ENCODE data around the gene ZNF888.
"Not testable (repeated sequence)": the region's sequence is repeated elsewhere in the genome, so short reads cannot be mapped to it uniquely, and the experiment has no call there.

ZNF888 gene

DNA sequence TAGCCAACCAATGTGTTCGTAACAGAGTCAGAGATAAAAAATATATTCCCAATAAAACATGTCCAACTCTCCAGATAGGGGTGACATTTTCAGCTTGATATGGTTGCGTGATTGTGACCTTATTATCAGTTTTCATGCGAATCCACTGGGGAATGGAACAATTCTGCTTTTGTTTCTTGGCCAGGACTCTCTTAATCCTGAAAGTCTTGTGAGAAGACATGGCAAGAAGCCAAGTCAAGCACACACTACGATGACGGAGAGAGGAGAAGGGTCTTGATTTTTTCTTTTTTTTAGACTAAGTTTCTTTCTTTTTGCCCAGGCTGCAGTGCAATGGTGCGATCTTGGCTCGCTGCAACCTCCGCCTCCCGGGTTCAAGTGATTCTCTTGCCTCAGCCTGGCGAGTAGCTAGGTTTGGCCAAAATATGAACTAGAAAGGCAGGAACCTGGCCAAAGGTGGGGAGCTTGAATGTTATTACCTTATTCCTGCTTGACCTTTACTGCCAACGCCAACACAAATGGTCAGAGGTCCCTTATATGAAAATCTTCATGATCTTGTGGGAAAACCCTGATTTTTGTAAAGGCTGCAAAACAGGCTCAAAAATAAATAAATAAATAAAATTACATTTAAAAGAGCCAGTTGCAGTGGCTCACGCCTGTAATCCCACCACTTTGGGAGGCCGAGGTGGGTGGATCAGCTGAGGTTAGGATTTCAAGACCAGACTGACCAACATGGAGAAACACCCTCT is 25.0 kb upstream of the ZNF888 start:
- H3K4me3 ChIP-seq (ENCODE audit: low read length) = no peak overlapping the region
- no peaks in the 10 kb centered on the region for H3K27me3 ChIP-seq (ENCODE audit: control insufficient read depth, insufficient read depth, low read length)
- no peak overlapping the region for H3K27ac ChIP-seq (ENCODE audit: low read length)
- no CpG with 5 or more reads among the region's 13 CpGs for WGBS (ENCODE audit: insufficient coverage, insufficient read length)
- no peaks in the 10 kb centered on the region for H3K9me3 ChIP-seq (ENCODE audit: control insufficient read depth, insufficient read depth, low read length)
- H3K36me3 ChIP-seq (ENCODE audit: control insufficient read depth, insufficient read depth, low read length) = peaks cover 18% of the 10 kb centered on the region; the same call in 1 of the 2 replicates
- peaks cover 2% of the 10 kb centered on the region; the same call in 1 of the 2 replicates for H3K4me1 ChIP-seq (ENCODE audit: control insufficient read depth, insufficient read depth, low read length)
- no peak for DNase-seq (ENCODE audit: low read depth, low spot score)

DNA sequence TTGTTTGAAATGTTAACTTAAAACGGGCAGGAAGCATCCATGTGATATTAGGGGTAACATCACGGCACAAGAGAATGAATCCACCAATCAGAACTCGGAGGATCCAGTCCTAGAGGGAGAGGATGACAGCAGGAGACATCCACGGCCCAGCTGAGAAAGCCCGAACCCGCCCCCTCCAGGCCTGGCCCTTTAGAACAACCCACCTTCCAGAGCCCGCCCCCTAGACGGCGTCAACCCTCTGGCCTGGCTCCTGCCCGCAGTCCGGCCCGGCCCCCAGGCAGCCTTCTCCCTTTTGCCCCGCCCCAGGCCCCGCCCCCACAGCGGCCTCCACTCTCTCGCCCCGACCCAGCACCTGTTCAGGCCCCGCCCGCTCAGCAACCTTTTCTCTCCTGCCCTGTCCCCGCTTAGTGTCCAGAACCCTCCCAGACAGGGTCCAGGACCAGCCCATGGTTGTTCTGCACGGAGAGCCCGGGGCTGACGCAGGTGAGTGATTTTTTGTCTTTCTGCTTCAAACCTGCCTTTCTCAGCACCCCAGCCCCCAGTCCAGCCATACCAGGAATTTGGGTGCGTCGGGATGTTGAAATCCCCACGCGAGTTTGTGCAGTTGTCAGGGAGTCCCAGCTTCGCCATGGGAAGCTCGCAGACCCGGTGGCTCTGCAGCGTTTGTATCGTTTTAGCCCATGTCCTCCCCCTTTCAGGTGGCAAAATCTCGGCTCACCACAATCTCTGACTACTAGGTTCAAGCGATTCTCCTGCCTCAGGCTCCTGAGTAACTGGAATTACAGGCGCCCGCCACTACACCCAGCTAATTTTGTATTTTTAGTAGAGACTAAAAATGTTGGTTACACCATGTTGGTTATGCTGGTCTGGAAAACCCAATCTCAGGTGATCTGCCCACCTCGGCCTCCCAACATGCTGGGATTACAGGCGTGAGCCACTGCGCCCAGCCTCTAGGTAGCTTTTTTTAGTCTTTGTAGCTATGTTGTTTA is 23.4 kb upstream of the ZNF888 start:
- no peak overlapping the region for H3K27ac ChIP-seq (ENCODE audit: low read length)

DNA sequence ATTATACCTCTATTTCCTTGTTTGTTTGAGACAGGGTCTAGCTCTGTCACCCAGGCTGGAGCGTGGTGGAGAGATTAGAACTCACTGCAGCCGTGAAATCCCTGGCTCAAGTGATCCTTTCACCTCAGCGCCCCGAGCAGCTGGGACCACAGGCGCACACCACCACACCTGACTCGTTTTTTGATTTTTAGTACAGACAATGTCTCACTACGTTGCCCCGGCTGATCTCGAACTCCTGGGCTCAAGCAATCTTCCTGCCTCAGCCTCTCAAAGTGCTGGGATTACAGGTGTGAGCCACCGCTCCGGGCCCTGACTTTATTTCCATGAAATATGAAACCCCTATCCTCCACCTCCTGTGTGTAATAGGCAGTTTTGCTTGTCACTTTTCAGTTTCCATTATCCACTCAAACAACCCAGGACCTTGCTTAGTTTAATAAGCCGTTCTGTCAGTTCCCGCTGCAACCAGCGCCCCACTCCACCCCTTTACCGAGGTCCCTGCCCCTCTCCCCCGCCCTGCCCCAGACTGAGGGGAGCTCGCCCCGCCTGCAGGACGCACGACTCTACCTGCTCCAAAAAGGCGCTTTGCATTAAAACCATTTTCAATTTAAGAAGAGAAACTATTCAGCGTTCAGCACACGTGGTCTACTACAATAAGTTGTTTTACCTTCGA is 22.6 kb upstream of the ZNF888 start:
- H3K9me3 ChIP-seq (ENCODE audit: control insufficient read depth, insufficient read depth, low read length) = no peaks in the 10 kb centered on the region

More for the DNA sequence above, 23.4 kb upstream of the ZNF888 start:
- WGBS (ENCODE audit: insufficient coverage, insufficient read length) = no CpG with 5 or more reads among the region's 39 CpGs
- Histone ChIP-seq H3K9me3 (ENCODE audit: control insufficient read depth, insufficient read depth, low read length) (no peaks in the 10 kb centered on the region), H3K36me3 (ENCODE audit: control insufficient read depth, insufficient read depth, low read length) (peaks cover 10% of the 10 kb centered on the region; the same call in 1 of the 2 replicates), H3K4me3 (ENCODE audit: low read length) (peak overlapping the region; percentile 47; the same call in 1 of the 2 replicates), H3K27me3 (ENCODE audit: control insufficient read depth, insufficient read depth, low read length) (no peaks in the 10 kb centered on the region), H3K4me1 (ENCODE audit: control insufficient read depth, insufficient read depth, low read length) (peaks cover 2% of the 10 kb centered on the region; the same call in 1 of the 2 replicates)
- DNase-seq (ENCODE audit: low read depth, low spot score) = peak; percentile 87

DNA sequence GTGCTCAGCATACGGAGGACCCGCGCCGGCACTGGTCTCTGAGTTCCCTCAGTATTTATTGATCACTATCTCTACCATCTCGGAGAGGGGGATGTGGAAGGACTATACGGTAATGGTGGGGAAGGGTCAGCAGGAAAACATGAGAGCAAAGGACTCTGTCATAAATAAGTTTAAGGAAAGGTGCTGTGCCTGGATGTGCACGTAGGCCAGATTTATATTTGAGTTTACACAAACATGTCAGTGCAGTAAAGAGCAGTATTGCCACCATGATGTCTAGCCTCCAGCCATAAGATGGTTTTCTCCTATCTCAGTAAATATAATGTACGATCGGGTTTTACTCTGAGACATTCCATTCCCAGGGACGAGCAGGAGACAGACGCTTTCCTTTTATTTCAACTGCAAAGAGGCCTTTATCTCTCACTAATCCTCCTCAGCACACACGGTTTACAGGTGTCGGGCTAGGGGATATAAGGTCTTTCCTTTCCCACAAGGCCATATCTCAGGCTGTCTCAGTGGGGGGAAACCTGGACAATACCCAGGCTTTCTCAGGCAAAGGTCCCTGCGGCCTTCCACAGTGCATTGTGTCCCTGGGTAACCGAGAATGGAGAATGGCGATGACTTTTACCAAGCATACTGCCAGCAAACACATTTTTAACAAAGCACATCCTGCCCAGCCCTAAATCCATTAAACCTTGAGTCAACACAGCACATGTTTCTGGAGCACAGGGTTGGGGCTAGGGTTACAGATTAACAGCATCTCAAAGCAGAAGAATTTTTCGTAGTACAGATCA is 21.7 kb upstream of the ZNF888 start:
- not testable (repeated sequence) for H3K9me3 ChIP-seq (ENCODE audit: control insufficient read depth, insufficient read depth, low read length); H3K4me3 ChIP-seq (ENCODE audit: low read length); H3K27me3 ChIP-seq (ENCODE audit: control insufficient read depth, insufficient read depth, low read length); H3K27ac ChIP-seq (ENCODE audit: low read length); H3K36me3 ChIP-seq (ENCODE audit: control insufficient read depth, insufficient read depth, low read length); DNase-seq (ENCODE audit: low read depth, low spot score); H3K4me1 ChIP-seq (ENCODE audit: control insufficient read depth, insufficient read depth, low read length)
- WGBS (ENCODE audit: insufficient coverage, insufficient read length) = no CpG with 5 or more reads among the region's 17 CpGs

More for the DNA sequence above, 22.6 kb upstream of the ZNF888 start:
- Histone ChIP-seq H3K4me3 (ENCODE audit: low read length) (peak overlapping the region; percentile 47; the same call in 1 of the 2 replicates), H3K27me3 (ENCODE audit: control insufficient read depth, insufficient read depth, low read length) (no peaks in the 10 kb centered on the region), H3K4me1 (ENCODE audit: control insufficient read depth, insufficient read depth, low read length) (peaks cover 2% of the 10 kb centered on the region; the same call in 1 of the 2 replicates), H3K27ac (ENCODE audit: low read length) (no peak overlapping the region), H3K36me3 (ENCODE audit: control insufficient read depth, insufficient read depth, low read length) (peaks cover 6% of the 10 kb centered on the region; the same call in 1 of the 2 replicates)
- no peak for DNase-seq (ENCODE audit: low read depth, low spot score)
- no CpG with 5 or more reads among the region's 24 CpGs for WGBS (ENCODE audit: insufficient coverage, insufficient read length)

DNA sequence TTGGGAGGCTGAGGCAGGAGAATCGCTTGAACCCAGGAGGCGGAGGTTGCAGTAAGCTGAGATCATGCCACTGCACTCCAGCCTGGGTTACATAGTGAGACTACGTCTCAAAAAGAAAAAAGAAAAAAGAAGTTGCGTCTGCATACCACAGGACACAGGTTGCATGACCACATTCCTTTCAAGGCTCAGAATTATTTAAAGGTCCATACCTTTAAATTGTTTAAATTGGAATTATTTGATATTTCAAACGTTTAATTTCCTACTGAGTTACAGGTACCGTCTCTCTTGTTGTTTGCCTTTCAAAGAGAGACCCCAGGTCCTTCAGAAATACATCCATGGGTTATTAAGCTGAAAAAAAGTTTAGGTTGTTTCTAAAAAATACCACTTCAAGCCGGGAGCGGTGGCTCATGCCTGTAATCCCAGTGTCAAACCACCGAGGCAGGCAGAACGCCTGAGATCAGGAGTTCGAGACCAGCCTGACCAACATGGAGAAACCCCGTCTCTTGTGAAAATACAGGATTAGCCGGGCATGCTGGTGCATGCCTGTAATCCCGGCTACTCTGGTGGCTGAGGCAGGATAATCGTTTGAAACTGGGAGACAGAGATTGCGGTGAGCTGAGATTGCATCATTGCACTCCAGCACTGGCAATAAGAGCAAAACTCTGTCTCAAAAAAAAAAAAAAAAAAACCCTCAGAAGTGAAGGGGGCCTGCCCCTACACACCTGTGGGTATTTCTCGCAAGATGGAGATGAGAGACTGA is 20.8 kb upstream of the ZNF888 start:
- H3K4me3 ChIP-seq (ENCODE audit: low read length) = no peak overlapping the region
- no peaks in the 10 kb centered on the region for H3K27me3 ChIP-seq (ENCODE audit: control insufficient read depth, insufficient read depth, low read length)
- no peaks in the 10 kb centered on the region for H3K9me3 ChIP-seq (ENCODE audit: control insufficient read depth, insufficient read depth, low read length)
- no peaks in the 10 kb centered on the region for H3K36me3 ChIP-seq (ENCODE audit: control insufficient read depth, insufficient read depth, low read length)
- no peak overlapping the region for H3K27ac ChIP-seq (ENCODE audit: low read length)
- peaks cover 2% of the 10 kb centered on the region; the same call in 1 of the 2 replicates for H3K4me1 ChIP-seq (ENCODE audit: control insufficient read depth, insufficient read depth, low read length)
- no CpG with 5 or more reads among the region's 17 CpGs for WGBS (ENCODE audit: insufficient coverage, insufficient read length)
- DNase-seq (ENCODE audit: low read depth, low spot score) = no peak

DNA sequence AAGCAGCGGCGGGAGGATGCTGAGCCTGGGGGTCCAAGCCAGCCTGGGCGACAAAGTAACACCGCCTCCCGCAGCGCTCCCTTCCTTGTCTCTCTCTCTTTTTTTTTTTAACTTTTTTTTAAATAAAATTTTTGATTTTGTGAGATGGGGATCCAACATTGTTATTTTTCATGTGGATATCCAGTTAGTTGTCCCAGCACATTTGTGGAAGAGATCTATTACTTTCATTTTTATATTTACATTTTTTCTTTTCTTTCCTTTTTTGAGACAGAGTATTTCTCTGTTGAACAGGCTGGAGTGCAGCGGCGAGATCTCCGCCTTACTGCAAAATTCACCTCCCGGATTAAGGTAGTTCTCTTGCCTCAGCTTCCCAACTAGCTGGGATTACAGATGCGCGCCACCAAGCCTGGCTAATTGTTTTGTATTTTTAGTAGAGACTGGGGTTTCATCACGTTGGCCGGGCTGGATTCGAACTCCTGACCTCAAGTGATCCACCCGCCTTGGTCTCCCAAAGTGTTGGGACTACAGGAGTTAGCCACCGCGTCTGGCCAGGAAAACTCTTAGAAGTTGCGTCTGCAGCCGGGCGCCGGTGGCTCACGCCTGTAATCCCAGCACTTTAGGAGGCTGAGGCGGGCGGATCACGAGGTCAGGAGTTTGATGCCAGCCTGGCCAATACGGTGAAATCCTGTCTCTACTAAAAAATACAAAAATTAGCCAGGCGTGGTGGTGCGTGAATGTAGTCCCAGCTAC is 20.1 kb upstream of the ZNF888 start:
- no CpG with 5 or more reads among the region's 29 CpGs for WGBS (ENCODE audit: insufficient coverage, insufficient read length)
- no peak for DNase-seq (ENCODE audit: low read depth, low spot score)
- no peak overlapping the region for H3K4me3 ChIP-seq (ENCODE audit: low read length)
- H3K27ac ChIP-seq (ENCODE audit: low read length) = no peak overlapping the region
- H3K36me3 ChIP-seq (ENCODE audit: control insufficient read depth, insufficient read depth, low read length) = no peaks in the 10 kb centered on the region
- H3K9me3 ChIP-seq (ENCODE audit: control insufficient read depth, insufficient read depth, low read length) = no peaks in the 10 kb centered on the region
- peaks cover 2% of the 10 kb centered on the region; the same call in 1 of the 2 replicates for H3K4me1 ChIP-seq (ENCODE audit: control insufficient read depth, insufficient read depth, low read length)
- H3K27me3 ChIP-seq (ENCODE audit: control insufficient read depth, insufficient read depth, low read length) = no peaks in the 10 kb centered on the region

DNA sequence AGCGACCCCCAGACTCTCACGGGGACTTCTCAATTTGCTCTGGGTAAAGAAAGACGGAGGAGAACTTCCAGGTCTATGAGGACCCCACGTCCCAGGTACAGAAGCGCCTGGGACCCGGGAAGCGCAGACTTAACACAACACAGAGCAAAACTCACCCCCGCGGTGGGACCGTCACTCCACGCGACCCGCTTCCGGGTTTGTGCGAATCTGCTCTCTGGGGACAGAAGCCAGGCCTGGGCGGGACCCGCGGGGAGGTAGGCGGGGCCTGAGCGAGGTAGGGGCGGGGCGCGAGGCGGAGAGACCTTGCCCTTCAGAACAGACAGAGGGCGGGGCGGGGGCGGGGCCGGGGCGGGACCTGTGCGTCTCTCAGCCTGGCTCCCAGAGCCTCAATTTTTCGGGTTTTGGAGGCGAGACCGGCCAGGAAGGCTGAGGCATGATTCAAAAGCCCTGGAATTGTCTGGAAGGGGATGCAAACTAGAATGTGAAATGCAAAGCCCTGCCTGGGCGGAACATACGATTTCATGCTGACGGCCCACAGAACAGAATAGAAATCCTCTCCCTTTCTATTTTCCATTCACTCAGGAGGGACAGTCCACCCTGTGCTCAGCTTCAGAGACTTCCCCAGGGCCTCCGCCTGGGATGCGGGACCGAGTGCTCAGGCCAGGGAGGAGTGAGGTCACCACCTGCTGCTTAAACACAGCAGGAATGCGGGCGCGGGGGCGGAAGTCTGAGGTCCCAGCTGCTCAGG is 19.3 kb upstream of the ZNF888 start:
- no peak for DNase-seq (ENCODE audit: low read depth, low spot score)
- Histone ChIP-seq H3K36me3 (ENCODE audit: control insufficient read depth, insufficient read depth, low read length) (no peaks in the 10 kb centered on the region), H3K9me3 (ENCODE audit: control insufficient read depth, insufficient read depth, low read length) (no peaks in the 10 kb centered on the region), H3K27ac (ENCODE audit: low read length) (no peak overlapping the region), H3K27me3 (ENCODE audit: control insufficient read depth, insufficient read depth, low read length) (no peaks in the 10 kb centered on the region), H3K4me1 (ENCODE audit: control insufficient read depth, insufficient read depth, low read length) (peaks cover 2% of the 10 kb centered on the region; the same call in 1 of the 2 replicates), H3K4me3 (ENCODE audit: low read length) (peak overlapping the region; percentile 83)
- no CpG with 5 or more reads among the region's 43 CpGs for WGBS (ENCODE audit: insufficient coverage, insufficient read length)

DNA sequence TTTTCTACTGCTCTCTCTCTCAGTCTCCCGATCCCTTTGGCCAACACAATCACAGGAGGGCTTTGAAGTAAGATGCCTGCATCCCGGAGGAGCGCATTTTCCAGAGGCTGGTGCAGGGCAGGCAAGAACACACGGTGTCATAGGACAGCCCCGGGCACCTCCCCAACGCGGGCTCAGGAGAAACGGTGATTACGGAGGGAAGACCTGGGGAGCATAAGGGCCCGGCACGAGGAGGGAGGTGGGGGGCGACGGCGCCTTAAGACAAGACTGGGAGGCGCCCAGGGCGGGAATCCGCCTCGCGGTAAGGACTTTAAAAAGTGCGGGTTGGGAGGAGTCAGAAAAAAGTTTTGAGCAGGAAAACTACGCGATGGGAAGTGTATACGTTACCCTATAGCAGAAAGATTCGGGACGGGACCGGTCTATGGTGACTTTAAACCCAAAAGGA is 18.7 kb upstream of the ZNF888 start:
- Histone ChIP-seq H3K36me3 (ENCODE audit: control insufficient read depth, insufficient read depth, low read length) (no peaks in the 10 kb centered on the region), H3K4me3 (ENCODE audit: low read length) (peak overlapping the region; percentile 83), H3K27me3 (ENCODE audit: control insufficient read depth, insufficient read depth, low read length) (no peaks in the 10 kb centered on the region), H3K4me1 (ENCODE audit: control insufficient read depth, insufficient read depth, low read length) (peaks cover 2% of the 10 kb centered on the region; the same call in 1 of the 2 replicates), H3K27ac (ENCODE audit: low read length) (no peak overlapping the region), H3K9me3 (ENCODE audit: control insufficient read depth, insufficient read depth, low read length) (no peaks in the 10 kb centered on the region)
- no peak for DNase-seq (ENCODE audit: low read depth, low spot score)
- no CpG with 5 or more reads among the region's 26 CpGs for WGBS (ENCODE audit: insufficient coverage, insufficient read length)
